ENCODE measurements around the gene WDSUB1.

WDSUB1 gene

GRCh38 chr2:159285929-159286708 is at the start of gene WDSUB1:
Gene WDSUB1 (minus strand): TSS chr2:159286703. CDS start chr2:159283069, 3,634 bp downstream.
- DNase-seq = peak; percentile 61

GRCh38 chr2:159326569-159327255 is 40.2 kb upstream of the WDSUB1 start:
- DNase-seq = no peak

- DNase-seq = no peak
Observed at GRCh38 chr2:159322419-159322818, 35.9 kb upstream of the WDSUB1 start.

GRCh38 chr2:159317392-159318088 is 31.0 kb upstream of the WDSUB1 start:
- DNase-seq = no peak

GRCh38 chr2:159307942-159308341 is 21.4 kb upstream of the WDSUB1 start:
- DNase-seq = no peak

GRCh38 chr2:159300586-159300985 is 14.1 kb upstream of the WDSUB1 start:
- no peak for DNase-seq

- no peak for DNase-seq
Observed at GRCh38 chr2:159298967-159299366, 12.5 kb upstream of the WDSUB1 start.

- DNase-seq = no peak
Observed at GRCh38 chr2:159297042-159297707, 10.7 kb upstream of the WDSUB1 start.

GRCh38 chr2:159292157-159292556 is 5.7 kb upstream of the WDSUB1 start:
- no peak for DNase-seq

GRCh38 chr2:159290289-159290907 is 3.9 kb upstream of the WDSUB1 start:
- peak; percentile 33 for DNase-seq

- no peak for DNase-seq
Observed at GRCh38 chr2:159287733-159288132, 1.2 kb upstream of the WDSUB1 start.

- DNase-seq = peak; percentile 95
Observed at GRCh38 chr2:159286709-159287441, 372 bp upstream of the WDSUB1 start.

GRCh38 chr2:159285433-159285832 is 1.1 kb downstream of the WDSUB1 start:
- DNase-seq = no peak

- no peak for DNase-seq
Observed at GRCh38 chr2:159283529-159283928, 3.0 kb downstream of the WDSUB1 start.

- no peak for DNase-seq
Observed at GRCh38 chr2:159281002-159281401, 5.5 kb downstream of the WDSUB1 start.

- DNase-seq = no peak
Observed at GRCh38 chr2:159279700-159280099, 6.8 kb downstream of the WDSUB1 start.

- no peak for DNase-seq
Observed at GRCh38 chr2:159275111-159275510, 11.4 kb downstream of the WDSUB1 start.

GRCh38 chr2:159272156-159272555 is 14.3 kb downstream of the WDSUB1 start:
- no peak for DNase-seq

- DNase-seq = no peak
Observed at GRCh38 chr2:159270744-159271379, 15.6 kb downstream of the WDSUB1 start.

GRCh38 chr2:159267921-159268320 is 18.6 kb downstream of the WDSUB1 start:
- no peak for DNase-seq

GRCh38 chr2:159266554-159266953 is 19.9 kb downstream of the WDSUB1 start:
- no peak for DNase-seq
